ENCODE measurements around the gene PPP1R12B.
A peak's percentile ranks its signal among the peaks of the same experiment; 100 is the strongest.
"Not testable (repeated sequence)": the region's sequence is repeated elsewhere in the genome, so short reads cannot be mapped to it uniquely, and the experiment has no call there.

The PPP1R12B gene

DNA sequence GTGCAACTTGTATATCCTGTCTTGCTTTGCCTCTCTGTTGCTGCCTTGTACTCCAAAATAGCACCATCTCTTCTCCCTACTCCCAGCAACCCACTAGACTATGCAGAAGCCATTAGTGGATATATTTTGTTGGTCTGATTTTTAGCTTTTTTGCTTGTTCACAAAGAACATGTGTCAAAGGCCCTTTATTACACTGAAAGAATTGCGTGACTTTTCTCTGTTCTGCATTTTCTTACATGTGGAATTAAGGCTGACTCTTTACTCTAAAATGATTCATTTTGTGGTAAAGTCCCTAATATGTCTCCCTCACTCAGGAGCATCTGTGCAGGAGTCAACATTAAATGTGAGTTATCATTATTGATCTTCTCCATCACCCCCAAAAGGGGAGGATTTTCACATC is 182.2 kb downstream of the PPP1R12B start:
- not testable (repeated sequence) for DNase-seq (ENCODE audit: low read depth)

DNA sequence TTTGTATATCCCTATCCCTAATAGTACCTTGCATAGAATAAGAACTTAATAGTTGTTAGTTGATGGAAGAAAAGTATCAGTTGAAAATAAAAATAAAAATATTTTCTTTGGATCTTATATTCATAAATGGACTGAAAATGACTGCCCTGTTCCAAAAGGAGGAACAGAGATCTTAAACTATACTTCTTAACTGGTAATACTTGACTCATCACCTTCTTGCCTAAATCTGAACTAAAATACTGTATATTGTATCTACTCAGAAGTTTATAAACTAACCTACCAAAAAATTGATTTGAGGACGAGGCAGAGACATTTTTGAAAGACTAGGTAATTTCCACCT is 182.9 kb downstream of the PPP1R12B start:
- DNase-seq (ENCODE audit: low read depth), result no peak

DNA sequence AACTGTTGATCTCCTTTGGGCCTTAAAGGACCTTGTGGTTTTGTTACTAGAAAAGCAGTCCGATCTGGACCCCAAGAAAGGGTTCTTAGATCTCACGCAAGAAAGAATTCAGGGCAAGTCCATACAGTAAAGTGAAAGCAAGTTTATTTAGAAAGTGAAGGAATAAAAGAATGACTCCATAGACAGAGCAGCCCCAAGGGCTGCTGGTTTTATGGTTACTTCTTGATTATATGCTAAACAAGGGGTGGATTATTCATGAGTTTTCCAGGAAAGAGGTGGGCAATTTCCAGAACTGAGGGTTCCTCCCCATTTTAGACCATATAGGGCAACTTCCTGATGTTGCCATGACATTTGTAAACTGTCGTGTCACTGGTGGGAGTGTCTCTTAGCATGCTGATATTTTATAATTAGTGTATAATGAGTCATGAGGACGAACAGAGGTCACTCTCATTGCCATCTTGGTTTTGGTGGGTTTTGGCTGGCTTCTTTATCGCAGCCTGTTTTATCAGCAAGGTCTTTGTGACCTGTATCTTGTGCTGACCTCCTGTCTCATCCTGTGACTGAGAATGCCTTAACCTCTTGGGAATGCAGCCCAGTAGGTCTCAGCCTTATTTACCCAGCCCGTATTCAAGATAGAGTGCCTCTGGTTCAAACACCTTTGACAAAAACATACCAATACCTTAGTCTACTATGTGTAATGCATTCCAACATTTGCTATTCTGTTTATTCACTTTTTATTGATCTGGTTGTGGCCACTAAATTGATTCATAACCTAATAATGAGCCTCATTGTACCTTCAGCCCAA is 183.5 kb downstream of the PPP1R12B start:
- peak; percentile 40 for DNase-seq (ENCODE audit: low read depth)

DNA sequence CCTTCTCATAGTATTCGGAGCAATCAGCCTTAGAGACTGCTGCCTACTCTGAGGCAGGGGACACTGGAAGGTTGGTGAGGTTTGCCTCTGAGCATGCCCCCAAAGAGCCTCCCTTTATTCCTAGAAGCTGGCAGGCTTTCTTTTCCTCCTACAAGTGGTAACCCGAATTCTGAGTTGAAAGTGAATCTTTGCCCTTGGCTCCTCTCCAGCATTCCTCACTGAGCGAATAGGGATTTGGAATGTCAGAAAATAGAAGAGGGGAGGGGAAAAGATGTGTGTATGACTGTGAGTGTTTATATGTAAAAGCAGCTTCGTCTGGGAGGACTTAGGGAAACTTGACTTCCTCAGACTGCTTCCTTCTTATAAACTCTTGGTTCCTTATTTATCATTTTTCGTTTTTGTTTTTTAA is 190.7 kb downstream of the PPP1R12B start:
- DNase-seq (ENCODE audit: low read depth), result peak; percentile 66

DNA sequence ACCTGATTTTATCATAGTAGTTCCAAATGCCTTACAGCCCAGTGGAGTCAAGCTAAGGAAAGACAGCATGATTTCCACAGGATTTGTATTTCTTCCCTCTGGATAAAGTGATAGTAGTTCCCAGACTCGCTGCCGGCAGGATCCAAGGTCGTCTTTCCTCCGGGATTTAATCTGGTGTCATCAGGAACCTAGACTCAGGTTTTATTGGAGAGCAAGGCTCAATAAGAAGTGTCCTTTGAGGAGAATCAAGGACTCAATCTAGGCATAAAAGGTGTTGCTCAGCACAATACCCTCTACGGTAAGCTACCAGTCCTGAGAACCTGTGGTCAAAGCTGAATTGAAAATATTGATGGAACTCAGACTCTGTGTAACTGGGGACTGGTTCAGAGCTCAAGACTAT is 191.1 kb downstream of the PPP1R12B start:
- not testable (repeated sequence) for DNase-seq (ENCODE audit: low read depth)

DNA sequence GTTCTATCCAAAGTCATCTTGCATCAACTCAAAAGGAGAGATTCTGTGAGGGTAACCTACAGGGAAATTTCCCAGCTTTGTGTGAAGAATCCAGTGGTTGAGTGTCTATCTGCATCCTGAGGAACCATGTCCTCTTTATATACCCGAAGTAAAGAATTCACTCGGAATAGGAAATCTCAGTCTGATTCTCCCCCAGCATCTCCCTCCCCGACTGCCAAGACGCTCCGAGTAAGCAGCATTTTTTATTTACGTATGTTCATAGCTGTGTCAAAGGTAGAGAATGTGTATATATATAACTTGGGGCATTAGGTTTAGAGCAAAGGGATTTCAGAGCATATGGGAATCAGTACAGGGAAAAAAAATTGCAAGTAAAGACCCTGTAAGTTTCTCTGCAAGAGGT is 191.5 kb downstream of the PPP1R12B start:
- DNase-seq (ENCODE audit: low read depth), result no peak

DNA sequence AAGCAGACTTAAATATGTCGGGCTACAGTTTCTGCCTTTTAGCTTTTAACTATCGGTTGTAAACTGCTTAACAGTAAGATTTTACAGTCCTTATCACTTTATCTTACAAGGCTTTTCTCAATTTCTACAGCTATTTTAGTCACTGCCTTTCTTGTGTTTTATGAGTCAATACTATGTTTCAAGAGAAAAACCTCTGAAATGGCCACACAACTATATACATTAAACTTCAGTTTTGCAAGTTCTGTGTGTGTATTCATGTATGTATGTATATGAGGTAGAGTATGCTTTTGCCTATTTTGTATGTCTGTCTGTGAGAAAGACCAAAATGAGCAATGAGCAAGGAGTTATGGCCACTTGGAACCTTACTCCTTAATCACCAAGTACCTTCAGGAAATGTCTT is 191.9 kb downstream of the PPP1R12B start:
- DNase-seq (ENCODE audit: low read depth), result no peak

DNA sequence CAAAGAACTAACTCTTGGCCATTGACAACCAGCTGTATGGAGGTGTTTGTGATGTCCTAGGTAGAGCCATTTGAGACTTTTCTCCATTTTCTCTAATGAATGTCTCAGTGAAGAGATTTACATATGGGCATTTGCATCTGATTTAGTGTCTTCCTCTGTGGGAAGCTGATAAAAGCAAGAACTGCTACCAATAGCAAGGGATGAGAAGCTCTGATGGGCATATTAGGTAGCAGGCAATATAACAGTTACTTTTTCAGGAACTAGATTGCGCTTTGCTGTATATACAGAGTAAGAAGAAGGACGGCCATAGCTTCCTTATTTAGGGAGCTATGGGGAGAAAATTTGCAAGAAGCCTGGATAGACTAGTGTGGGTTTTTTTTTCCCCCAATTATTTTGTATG is 192.4 kb downstream of the PPP1R12B start:
- DNase-seq (ENCODE audit: low read depth), result not testable (repeated sequence)

DNA sequence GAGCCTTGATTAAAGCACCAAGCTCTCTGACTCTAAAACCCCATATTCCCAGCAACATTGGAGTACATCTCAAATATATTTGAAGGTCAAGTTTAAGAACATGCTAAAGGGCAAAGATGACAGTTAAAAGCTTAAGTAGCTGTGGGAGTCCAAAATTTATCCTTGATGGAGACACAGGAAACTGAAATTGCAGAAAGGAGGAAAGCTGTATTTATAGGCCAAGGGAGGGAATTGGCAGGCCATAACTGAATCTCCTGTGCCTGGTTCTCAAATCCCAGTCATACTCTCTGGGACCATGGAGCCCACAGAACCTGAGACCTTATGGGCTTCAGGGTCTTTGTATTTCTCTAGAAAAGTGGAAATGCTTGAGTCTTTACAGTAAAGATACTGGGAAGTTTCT is 193.9 kb downstream of the PPP1R12B start:
- not testable (repeated sequence) for DNase-seq (ENCODE audit: low read depth)

DNA sequence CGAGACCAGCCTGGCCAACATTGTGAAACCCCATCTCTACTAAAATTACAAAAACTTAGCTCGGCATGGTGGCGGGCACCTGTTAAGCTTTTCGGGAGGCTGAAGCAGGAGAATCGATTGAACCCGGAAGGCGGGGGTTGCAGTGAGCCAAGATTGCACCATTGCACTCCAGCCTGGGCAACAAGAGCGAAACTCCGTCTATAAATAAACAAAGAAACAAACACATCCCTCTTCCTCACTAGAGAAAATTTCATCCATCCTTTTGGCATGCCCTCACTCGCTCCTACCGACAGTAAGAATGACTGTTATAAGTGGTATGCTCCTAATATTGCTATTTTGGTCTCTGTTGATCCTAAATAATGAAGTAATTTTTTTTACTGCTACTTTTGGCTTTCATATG is 195.0 kb downstream of the PPP1R12B start:
- DNase-seq (ENCODE audit: low read depth), result not testable (repeated sequence)

DNA sequence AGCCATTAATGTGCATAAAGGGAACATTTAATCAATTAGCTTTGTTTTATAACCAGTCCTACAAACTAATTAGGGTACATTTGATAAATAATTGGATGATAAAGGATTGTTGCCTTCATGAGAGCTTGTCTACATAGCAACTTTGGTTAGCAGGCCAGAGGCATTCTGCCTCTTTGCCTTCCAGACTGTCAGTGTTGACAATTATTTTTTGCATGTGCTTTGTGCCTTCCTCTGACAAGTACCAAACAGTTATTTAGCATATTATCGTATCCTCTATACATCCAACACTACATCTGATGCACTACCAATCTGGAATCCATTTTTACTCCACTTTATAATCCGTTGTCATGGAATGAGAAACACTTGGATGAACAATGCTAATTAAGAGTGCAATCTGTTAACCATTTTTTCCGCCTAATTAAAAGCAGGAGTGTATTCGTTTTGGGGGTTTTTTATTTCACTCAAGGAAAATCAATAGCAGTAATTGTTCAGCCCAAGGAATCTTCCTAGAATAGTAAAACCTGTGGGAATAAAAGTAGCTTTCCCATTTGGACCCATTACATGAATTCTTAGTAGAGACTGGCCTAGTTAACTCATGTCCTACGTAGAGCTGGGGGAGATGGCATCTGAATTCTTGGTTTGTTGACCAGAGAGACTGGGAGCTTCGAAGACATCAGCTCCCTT is 196.4 kb downstream of the PPP1R12B start:
- DNase-seq (ENCODE audit: low read depth), result not testable (repeated sequence)

DNA sequence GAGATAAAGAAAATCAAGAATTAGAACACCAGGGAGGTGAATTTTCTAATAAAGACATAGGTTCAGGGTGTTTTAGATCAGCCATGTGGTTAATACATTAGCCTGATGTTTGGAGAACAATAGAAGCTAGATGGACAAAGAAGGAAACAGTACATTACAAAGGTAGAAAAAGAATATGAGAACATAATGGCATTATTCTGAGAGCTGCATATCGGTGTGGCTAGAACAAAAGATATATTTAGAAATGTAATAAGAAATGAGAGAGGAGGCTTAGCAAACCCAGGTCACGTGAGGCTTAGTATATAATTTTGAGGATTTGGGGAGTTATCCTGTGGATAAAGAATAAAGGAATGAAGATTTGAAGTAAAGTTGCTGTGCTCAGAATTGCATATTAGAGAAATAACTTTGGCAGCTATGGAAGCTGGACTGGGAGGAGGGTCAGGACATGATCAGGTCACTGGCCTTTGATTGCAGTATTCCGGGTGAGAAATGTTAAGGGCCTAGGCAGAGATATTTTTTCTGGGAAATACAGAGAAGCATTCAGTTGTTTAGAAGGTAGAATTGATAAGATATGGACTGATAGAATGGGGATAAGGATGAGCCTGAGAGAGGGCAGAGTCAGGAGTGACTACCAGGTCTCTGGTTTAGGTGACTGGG is 197.3 kb downstream of the PPP1R12B start:
- DNase-seq (ENCODE audit: low read depth), result not testable (repeated sequence)

DNA sequence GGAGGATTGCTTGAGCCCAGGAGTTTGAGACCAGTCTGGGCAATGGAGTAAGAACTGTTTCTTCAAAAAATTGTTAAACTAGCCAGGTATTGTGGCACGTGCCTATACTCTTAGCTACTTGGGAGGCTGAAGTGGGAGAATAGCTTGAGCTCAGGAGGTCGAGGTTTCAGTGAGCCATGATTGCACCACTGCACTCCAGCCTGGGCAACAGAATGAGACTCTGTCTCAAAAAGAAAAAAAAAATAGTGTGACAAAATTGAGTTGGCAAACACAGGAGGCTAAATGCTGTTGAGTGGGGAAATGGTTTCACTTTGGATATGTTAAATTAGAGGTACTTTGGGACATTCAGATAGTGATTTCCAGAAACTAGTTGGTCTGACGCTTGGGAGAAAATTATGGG is 197.9 kb downstream of the PPP1R12B start:
- not testable (repeated sequence) for DNase-seq (ENCODE audit: low read depth)

DNA sequence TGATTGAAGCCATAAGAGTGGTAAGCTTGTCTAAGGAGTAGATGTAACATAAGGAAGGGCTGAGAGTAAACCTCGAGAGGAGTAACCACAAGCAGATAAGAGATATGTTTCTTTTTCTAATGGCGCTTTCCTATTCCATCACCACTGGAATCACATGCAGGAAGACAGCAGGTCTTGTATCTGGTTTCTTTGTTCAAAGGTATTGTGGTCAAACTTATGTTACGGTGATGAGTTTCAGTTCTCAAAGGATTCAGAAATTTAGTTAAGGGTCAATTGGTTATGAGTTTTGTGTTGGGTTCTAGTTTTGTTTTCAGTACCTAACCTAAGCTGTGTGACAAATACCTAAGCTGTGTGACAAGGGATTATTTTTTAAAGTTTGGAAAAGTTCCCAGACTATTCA is 198.3 kb downstream of the PPP1R12B start:
- DNase-seq (ENCODE audit: low read depth), result not testable (repeated sequence)

DNA sequence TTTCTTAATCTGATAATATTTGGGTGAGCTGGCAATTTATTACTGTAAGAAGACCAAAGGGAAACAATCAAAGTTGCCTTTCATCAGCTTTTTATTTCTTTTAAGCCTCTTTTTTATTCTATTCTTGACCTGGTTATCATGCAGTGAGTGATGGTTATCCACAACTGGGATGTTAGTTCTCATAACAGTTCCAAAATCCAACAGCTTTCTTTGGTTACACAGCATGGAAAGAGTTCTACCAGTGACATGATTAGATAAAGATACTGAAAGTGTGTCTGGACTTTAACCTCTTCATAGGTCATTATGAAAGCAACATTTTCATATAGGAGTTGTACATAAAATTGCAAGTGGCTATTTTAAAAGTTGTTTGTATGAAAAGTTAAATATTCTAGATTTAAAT is 198.7 kb downstream of the PPP1R12B start:
- DNase-seq (ENCODE audit: low read depth), result no peak

DNA sequence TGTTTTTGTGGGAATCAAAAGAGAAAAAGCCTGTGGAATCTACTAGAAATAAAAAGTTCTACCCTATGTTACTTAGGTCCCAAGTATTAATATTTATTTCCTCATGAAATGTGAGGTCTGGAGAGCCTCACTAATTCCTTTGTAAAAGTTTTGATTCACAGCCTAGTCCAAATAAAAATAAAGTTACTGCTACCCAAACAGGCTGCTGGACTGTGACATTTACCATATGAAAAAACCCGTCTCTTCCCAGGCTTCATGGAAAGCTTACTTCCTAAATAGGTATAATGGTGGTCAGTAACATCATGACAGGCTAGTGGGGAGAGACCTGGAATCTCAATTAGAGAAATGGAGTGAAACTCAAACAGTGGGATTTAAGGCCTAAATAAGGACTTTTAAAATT is 201.6 kb downstream of the PPP1R12B start:
- not testable (repeated sequence) for DNase-seq (ENCODE audit: low read depth)

DNA sequence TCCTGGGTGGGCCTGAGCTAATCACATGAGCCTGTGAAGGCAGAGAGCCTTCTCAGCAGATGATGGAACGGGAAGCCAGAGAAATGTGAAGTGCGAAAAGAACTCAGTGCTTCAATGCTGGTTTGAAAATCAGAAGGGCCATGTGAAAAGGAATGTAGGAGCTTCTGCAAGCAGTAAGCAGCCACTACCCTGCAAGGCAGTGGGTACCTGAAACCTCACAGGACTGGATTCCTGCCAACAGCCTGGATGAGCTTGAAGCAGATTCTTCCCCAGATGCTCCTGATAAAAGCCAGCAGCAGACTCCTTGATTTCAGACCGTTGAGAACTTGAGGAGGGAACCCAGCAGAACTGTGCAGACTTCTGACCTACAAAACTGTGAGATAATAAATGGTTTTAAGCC is 203.2 kb downstream of the PPP1R12B start:
- no peak for DNase-seq (ENCODE audit: low read depth)

DNA sequence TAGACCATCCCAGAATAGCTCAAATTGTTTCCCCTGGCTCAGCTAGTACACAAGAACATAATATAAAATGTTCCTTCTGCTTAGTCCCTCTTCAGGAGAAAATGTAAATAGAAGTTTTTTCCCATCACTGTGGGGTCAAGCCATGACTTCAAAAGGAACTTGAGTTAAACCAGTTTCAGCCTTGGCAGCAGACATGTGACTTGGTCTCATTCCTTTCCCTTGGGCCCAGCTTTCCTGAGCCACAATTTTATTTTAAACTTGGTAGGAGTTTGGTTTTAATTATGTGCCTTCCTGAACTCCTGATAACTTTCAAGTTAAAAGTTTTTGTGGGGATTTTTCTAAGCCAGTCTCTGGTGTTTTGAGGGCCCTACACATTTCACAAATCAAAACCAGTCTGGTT is 204.1 kb downstream of the PPP1R12B start:
- not testable (repeated sequence) for DNase-seq (ENCODE audit: low read depth)

DNA sequence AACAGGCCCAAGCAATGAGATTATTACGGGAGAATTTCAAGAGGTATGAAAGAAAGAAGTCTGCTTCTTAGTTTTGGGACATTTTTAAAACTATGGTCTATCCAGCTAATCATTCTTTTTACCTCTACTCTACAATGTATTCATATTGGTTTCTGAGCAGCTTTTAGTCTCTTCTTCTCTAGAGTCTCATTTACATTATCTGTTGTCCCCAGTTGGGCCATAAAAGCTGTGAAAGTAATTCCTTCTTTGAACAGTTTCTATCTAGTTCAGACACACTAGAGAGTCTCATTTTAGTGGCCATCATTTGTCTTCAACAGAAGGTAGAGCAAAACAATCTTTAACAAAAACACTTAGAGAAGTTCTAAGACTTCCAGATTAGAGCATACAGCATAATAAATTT is 204.6 kb downstream of the PPP1R12B start:
- DNase-seq (ENCODE audit: low read depth), result not testable (repeated sequence)

DNA sequence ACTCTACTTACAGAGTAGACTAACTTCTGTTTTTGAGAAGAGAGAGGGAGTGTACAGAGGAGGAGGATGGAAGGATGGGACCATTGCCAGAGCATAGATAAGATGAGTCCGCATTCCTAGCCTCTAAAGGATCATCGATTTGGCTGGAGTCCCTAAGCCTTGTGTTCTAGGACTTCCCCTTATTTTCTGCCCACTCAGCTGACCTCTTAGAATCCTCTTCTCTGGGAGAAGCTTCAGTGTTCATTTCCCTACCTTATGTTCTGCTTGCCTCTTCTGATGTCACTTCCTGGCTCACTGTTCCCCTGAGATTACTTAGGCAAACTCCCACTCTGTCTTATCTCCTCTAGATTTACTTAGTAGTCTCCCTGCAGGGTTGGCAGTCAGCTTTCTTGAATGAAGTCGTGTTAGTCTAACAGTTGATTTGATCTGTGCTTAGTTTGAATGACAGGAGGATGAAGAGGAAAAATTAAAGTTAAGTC is 205.1 kb downstream of the PPP1R12B start:
- DNase-seq (ENCODE audit: low read depth), result no peak

DNA sequence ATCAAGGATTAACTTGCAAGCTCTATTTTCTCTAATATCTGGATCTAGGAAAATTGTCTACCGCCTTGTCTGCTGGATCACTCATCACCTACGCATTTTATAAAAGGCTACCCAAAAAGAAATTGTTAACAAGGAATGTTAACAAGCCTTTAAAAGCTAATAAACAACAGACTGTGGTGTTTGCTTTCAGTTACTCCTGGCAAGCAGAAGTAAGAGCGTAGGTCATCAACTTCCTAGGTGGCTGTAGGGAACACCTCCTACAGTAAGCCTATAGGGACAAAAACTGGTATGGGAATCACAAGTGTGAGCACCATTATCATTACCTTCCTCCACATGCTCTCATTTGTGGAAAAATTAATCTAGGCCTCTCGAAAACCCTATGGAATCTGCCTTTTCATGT is 206.1 kb downstream of the PPP1R12B start:
- DNase-seq (ENCODE audit: low read depth), result not testable (repeated sequence)

DNA sequence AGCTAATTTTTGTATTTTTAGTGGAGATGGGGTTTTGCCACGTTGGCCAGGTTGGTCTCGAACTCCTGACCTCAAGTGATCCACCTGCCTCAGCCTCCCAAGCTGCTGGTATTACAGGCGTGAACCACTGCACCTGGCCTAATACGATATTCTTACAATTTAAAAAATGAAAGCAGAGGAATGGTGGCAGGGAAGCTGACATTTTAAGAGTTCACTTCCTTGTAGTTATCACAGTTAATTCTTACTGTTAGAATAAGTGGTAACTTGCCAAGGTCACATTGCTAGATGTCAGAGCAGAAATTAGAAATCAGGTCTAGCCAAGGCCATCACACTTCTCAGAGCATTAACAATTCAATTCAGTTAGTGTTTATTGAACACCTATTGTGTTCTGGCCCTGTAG is 207.5 kb downstream of the PPP1R12B start:
- DNase-seq (ENCODE audit: low read depth), result not testable (repeated sequence)

DNA sequence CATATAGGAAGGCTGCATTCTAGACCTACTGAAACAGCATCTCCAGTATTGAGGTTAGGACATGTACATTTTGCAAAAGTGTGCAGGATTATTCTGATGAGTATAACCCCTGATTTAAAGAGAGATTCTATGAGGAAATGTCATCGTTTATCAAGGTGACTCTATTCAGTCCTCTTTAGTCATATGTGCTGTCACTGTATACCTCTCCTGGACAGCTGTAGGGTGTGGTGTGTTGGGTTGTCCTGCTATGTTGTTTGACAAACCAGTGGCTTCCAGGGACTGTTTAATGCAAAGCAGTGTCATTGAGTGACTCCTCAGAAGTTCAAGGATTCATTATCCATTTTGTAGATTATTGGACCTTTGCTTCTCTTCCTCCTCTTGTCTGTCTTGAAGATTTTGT is 209.2 kb downstream of the PPP1R12B start:
- DNase-seq (ENCODE audit: low read depth), result not testable (repeated sequence)

Measured in ELR (cell line).